Measurements from ENCODE around the gene DGKI.

DGKI gene

GRCh38 chr7:137689761-137690160 lies 157.0 kb downstream of the DGKI start:
- DNase-seq (ENCODE audit: low read depth, low spot score), result no peak

- no peak for DNase-seq (ENCODE audit: low read depth, low spot score)
Observed at GRCh38 chr7:137687556-137688265, 159.1 kb downstream of the DGKI start.

- no peak for DNase-seq (ENCODE audit: low read depth, low spot score)
Observed at GRCh38 chr7:137685433-137686164, 161.2 kb downstream of the DGKI start.

- DNase-seq (ENCODE audit: low read depth, low spot score), result no peak
Observed at GRCh38 chr7:137684776-137685175, 162.0 kb downstream of the DGKI start.

- DNase-seq (ENCODE audit: low read depth, low spot score), result no peak
Observed at GRCh38 chr7:137684316-137684715, 162.5 kb downstream of the DGKI start.

- no peak for DNase-seq (ENCODE audit: low read depth, low spot score)
Observed at GRCh38 chr7:137682596-137682995, 164.2 kb downstream of the DGKI start.

- no peak for DNase-seq (ENCODE audit: low read depth, low spot score)
Observed at GRCh38 chr7:137681657-137682562, 164.9 kb downstream of the DGKI start.

- no peak for DNase-seq (ENCODE audit: low read depth, low spot score)
Observed at GRCh38 chr7:137674551-137675409, 172.0 kb downstream of the DGKI start.

GRCh38 chr7:137674048-137674447 lies 172.7 kb downstream of the DGKI start:
- DNase-seq (ENCODE audit: low read depth, low spot score), result no peak

- no peak for DNase-seq (ENCODE audit: low read depth, low spot score)
Observed at GRCh38 chr7:137671920-137672319, 174.9 kb downstream of the DGKI start.

GRCh38 chr7:137670222-137671064 lies 176.3 kb downstream of the DGKI start:
- DNase-seq (ENCODE audit: low read depth, low spot score), result no peak

- DNase-seq (ENCODE audit: low read depth, low spot score), result no peak
Observed at GRCh38 chr7:137669706-137670105, 177.1 kb downstream of the DGKI start.

- DNase-seq (ENCODE audit: low read depth, low spot score), result no peak
Observed at GRCh38 chr7:137668404-137668803, 178.4 kb downstream of the DGKI start.

- no peak for DNase-seq (ENCODE audit: low read depth, low spot score)
Observed at GRCh38 chr7:137667633-137668387, 179.0 kb downstream of the DGKI start.

- no peak for DNase-seq (ENCODE audit: low read depth, low spot score)
Observed at GRCh38 chr7:137664846-137665245, 181.9 kb downstream of the DGKI start.

GRCh38 chr7:137661634-137662033 lies 185.1 kb downstream of the DGKI start:
- no peak for DNase-seq (ENCODE audit: low read depth, low spot score)

GRCh38 chr7:137658190-137658900 lies 188.4 kb downstream of the DGKI start:
- DNase-seq (ENCODE audit: low read depth, low spot score), result no peak

- DNase-seq (ENCODE audit: low read depth, low spot score), result no peak
Observed at GRCh38 chr7:137657476-137658189, 189.1 kb downstream of the DGKI start.
